ENCODE data around the gene RAD51AP1.

The RAD51AP1 gene

DNA sequence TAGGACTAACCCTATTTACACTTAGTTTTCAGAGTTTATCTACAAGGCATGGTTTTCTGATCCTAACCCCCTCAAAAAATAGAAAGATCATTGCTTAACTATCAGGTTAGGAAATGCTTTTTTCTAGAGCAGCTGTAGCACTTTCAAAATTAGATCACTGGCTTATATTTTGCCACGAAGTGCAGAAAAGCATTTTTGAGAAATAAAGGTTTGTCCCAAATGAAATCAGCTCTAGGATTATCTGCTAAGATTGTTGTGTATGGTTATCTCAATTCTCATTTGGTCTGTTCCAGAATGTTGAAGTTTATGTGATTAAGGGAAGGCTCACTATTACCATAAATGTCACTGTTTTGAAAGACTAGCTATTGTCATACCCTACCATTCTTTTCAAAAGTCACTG lies 13.5 kb downstream of the RAD51AP1 start:
- Histone ChIP-seq H3K9ac (ENCODE audit: low read length) (no peak overlapping the region), H3K27ac (ENCODE audit: low read depth, low read length) (no peak overlapping the region), H3K36me3 (ENCODE audit: control insufficient read depth, insufficient read depth, low read length) (peaks cover 82% of the 10 kb centered on the region), H3K4me3 (ENCODE audit: low read depth, low read length) (no peak overlapping the region), H3K9me3 (ENCODE audit: control insufficient read depth, insufficient read depth, low read depth, low read length) (no peaks in the 10 kb centered on the region), H3K4me1 (ENCODE audit: control insufficient read depth, insufficient read depth, low read length) (peaks cover 13% of the 10 kb centered on the region; the same call in 1 of the 2 replicates), H3K27me3 (ENCODE audit: control insufficient read depth, insufficient read depth, low read length) (no peaks in the 10 kb centered on the region)

GRCh38 chr12:4553943-4554342 lies 15.3 kb downstream of the RAD51AP1 start:
- Histone ChIP-seq H3K27me3 (ENCODE audit: control insufficient read depth, insufficient read depth, low read length) (no peaks in the 10 kb centered on the region), H3K9ac (ENCODE audit: low read length) (no peak overlapping the region), H3K4me3 (ENCODE audit: low read depth, low read length) (no peak overlapping the region), H3K36me3 (ENCODE audit: control insufficient read depth, insufficient read depth, low read length) (peaks cover 77% of the 10 kb centered on the region), H3K4me1 (ENCODE audit: control insufficient read depth, insufficient read depth, low read length) (peaks cover 10% of the 10 kb centered on the region; the same call in 1 of the 2 replicates), H3K27ac (ENCODE audit: low read depth, low read length) (no peak overlapping the region), H3K9me3 (ENCODE audit: control insufficient read depth, insufficient read depth, low read depth, low read length) (no peaks in the 10 kb centered on the region)

DNA sequence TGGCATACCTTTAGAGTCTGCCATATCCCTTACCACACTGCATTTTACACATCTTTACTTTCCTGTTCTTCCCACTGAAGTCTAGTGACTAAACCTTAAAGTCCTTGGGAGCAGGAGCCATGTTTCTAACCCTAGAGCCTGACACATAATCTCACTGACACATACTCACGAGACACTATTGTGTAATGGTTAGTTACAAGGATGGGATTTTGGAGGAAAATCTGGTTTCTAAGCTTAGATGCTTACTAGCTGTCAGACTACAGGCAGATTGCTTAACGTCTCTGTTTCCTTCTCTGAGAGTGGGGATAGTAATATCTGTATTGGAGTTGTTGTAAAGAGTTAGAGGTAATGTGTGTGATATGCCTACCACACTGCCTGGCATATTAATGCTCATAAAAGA lies 17.1 kb downstream of the RAD51AP1 start:
- peaks cover 71% of the 10 kb centered on the region for H3K36me3 ChIP-seq (ENCODE audit: control insufficient read depth, insufficient read depth, low read length)
- H3K9ac ChIP-seq (ENCODE audit: low read length): no peak overlapping the region
- H3K4me1 ChIP-seq (ENCODE audit: control insufficient read depth, insufficient read depth, low read length): no peaks in the 10 kb centered on the region
- no peak overlapping the region for H3K27ac ChIP-seq (ENCODE audit: low read depth, low read length)
- H3K9me3 ChIP-seq (ENCODE audit: control insufficient read depth, insufficient read depth, low read depth, low read length): no peaks in the 10 kb centered on the region
- no peaks in the 10 kb centered on the region for H3K27me3 ChIP-seq (ENCODE audit: control insufficient read depth, insufficient read depth, low read length)
- no peak overlapping the region for H3K4me3 ChIP-seq (ENCODE audit: low read depth, low read length)

DNA sequence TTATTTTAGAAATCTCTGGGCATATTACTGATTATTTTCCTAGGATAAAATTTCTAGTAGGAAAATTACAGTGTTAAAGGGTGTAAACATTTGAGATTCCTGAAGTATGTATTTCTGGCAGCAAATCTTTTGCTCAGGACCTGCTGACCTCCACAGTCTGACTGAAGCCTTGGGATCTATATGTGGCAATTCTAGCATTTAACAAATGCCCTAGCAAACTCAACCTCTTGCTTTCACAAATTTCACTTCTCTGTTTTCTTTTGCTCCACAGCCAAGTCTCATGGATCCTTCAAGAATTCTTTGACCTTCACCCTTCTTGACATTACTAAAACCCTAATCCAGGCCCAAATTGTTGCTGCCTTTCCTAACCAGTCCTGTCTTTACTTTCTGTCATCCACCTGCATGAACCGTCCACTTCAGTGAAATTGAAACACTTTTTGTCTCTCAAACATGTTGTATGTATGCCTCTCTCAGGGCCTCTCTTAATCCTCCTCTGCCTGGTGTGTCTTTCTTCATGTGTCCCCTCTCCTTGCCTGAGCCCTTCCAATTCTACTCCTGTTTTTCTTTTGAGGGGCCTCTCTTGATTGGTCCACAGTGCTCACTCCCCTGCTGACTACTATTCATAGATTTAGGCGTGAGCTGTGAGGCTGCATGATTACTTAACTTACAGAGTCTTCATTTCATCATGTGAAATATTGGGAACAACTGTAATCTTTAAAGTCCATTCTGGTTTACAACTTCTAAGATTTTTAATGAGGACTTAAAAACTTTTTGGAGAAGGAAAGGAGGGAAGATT lies 18.2 kb downstream of the RAD51AP1 start:
- no peak overlapping the region for H3K9ac ChIP-seq (ENCODE audit: low read length)
- peaks cover 65% of the 10 kb centered on the region for H3K36me3 ChIP-seq (ENCODE audit: control insufficient read depth, insufficient read depth, low read length)
- no peak overlapping the region for H3K27ac ChIP-seq (ENCODE audit: low read depth, low read length)
- no peaks in the 10 kb centered on the region for H3K9me3 ChIP-seq (ENCODE audit: control insufficient read depth, insufficient read depth, low read depth, low read length)
- peaks cover 3% of the 10 kb centered on the region; the same call in 1 of the 2 replicates for H3K4me1 ChIP-seq (ENCODE audit: control insufficient read depth, insufficient read depth, low read length)
- no peaks in the 10 kb centered on the region for H3K27me3 ChIP-seq (ENCODE audit: control insufficient read depth, insufficient read depth, low read length)
- no peak overlapping the region for H3K4me3 ChIP-seq (ENCODE audit: low read depth, low read length)

GRCh38 chr12:4557586-4557985 lies 18.9 kb downstream of the RAD51AP1 start:
- peaks cover 61% of the 10 kb centered on the region for H3K36me3 ChIP-seq (ENCODE audit: control insufficient read depth, insufficient read depth, low read length)
- H3K9me3 ChIP-seq (ENCODE audit: control insufficient read depth, insufficient read depth, low read depth, low read length): no peaks in the 10 kb centered on the region
- H3K9ac ChIP-seq (ENCODE audit: low read length): no peak overlapping the region
- H3K4me1 ChIP-seq (ENCODE audit: control insufficient read depth, insufficient read depth, low read length): peaks cover 7% of the 10 kb centered on the region; the same call in 1 of the 2 replicates
- peaks cover 5% of the 10 kb centered on the region for H3K27me3 ChIP-seq (ENCODE audit: control insufficient read depth, insufficient read depth, low read length)
- H3K27ac ChIP-seq (ENCODE audit: low read depth, low read length): no peak overlapping the region
- no peak overlapping the region for H3K4me3 ChIP-seq (ENCODE audit: low read depth, low read length)

- H3K9ac ChIP-seq (ENCODE audit: low read length): no peak overlapping the region
- no peaks in the 10 kb centered on the region for H3K9me3 ChIP-seq (ENCODE audit: control insufficient read depth, insufficient read depth, low read depth, low read length)
- H3K4me1 ChIP-seq (ENCODE audit: control insufficient read depth, insufficient read depth, low read length): peaks cover 8% of the 10 kb centered on the region; the same call in 1 of the 2 replicates
- H3K4me3 ChIP-seq (ENCODE audit: low read depth, low read length): no peak overlapping the region
- H3K27me3 ChIP-seq (ENCODE audit: control insufficient read depth, insufficient read depth, low read length): peaks cover 10% of the 10 kb centered on the region
- H3K36me3 ChIP-seq (ENCODE audit: control insufficient read depth, insufficient read depth, low read length): peaks cover 56% of the 10 kb centered on the region
- H3K27ac ChIP-seq (ENCODE audit: low read depth, low read length): no peak overlapping the region
These were observed 19.5 kb downstream of the RAD51AP1 start for GRCh38 chr12:4558171-4558570.

- Histone ChIP-seq H3K27ac (ENCODE audit: low read depth, low read length) (no peak within 1 kb of the TSS), H3K9ac (ENCODE audit: low read length) (peak within 1 kb of the TSS; percentile 47), H3K4me3 (ENCODE audit: low read depth, low read length) (peak within 1 kb of the TSS; percentile 54)
These were observed 23.5 kb downstream of the RAD51AP1 start, which contains the start of gene DYRK4 for GRCh38 chr12:4562034-4562657. DYRK4 (plus strand) TSS chr12:4562208; CDS start chr12:4562246, 38 bp downstream.

DNA sequence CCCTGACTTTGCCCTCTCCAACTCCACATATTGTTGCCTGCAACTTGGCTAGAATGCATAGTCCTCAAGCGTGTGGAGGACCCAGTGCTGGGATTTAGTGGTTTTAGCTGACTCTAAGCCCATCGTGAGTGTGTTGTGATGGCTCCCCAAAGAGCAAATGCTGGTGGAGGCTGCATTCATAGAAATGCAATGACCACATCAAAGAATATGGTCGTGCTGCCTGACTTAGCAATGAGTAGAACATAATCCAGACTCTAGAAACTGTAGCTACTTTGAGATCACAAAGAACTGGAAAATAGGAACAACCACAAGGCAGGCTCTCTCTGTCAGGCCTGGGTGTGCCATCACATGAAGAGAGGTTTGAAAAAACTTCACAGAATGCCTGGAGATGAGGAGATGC lies 24.6 kb downstream of the RAD51AP1 start:
- H3K9me3 ChIP-seq (ENCODE audit: control insufficient read depth, insufficient read depth, low read depth, low read length): no peaks in the 10 kb centered on the region
- H3K4me1 ChIP-seq (ENCODE audit: control insufficient read depth, insufficient read depth, low read length): peaks cover 8% of the 10 kb centered on the region; the same call in 1 of the 2 replicates
- H3K27me3 ChIP-seq (ENCODE audit: control insufficient read depth, insufficient read depth, low read length): peaks cover 18% of the 10 kb centered on the region
- H3K36me3 ChIP-seq (ENCODE audit: control insufficient read depth, insufficient read depth, low read length): peaks cover 14% of the 10 kb centered on the region
- no peak overlapping the region for H3K27ac ChIP-seq (ENCODE audit: low read depth, low read length)
- no peak overlapping the region for H3K4me3 ChIP-seq (ENCODE audit: low read depth, low read length)
- H3K9ac ChIP-seq (ENCODE audit: low read length): no peak overlapping the region

More at GRCh38 chr12:4562034-4562657, 23.5 kb downstream of the RAD51AP1 start, which contains the start of gene DYRK4:
- H3K9me3 ChIP-seq (ENCODE audit: control insufficient read depth, insufficient read depth, low read depth, low read length): no peaks in the 10 kb centered on the region
- peaks cover 18% of the 10 kb centered on the region for H3K27me3 ChIP-seq (ENCODE audit: control insufficient read depth, insufficient read depth, low read length)
- peaks cover 8% of the 10 kb centered on the region; the same call in 1 of the 2 replicates for H3K4me1 ChIP-seq (ENCODE audit: control insufficient read depth, insufficient read depth, low read length)
- peaks cover 20% of the 10 kb centered on the region for H3K36me3 ChIP-seq (ENCODE audit: control insufficient read depth, insufficient read depth, low read length)

DNA sequence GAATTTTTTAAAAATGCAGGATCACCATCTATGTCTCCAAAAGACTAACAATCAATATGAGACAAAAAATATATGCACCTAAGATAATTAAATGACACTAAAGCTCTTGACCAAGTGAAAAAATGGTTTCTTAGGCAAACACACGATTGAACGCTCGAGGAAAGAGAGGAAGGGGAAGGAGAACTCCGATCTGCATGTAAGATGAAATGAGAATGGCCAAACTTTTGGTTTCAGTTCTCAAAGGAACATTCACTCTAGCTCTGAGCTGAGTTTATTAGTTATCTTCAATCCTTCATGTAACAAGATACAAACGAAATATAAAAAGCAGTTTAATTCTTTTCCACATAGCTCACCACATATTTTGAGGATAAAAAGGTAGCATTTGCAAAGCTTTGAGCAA lies 26.1 kb downstream of the RAD51AP1 start:
- Histone ChIP-seq H3K36me3 (ENCODE audit: control insufficient read depth, insufficient read depth, low read length) (peaks cover 6% of the 10 kb centered on the region; the same call in 1 of the 2 replicates), H3K9ac (ENCODE audit: low read length) (no peak overlapping the region), H3K9me3 (ENCODE audit: control insufficient read depth, insufficient read depth, low read depth, low read length) (no peaks in the 10 kb centered on the region), H3K27ac (ENCODE audit: low read depth, low read length) (no peak overlapping the region), H3K27me3 (ENCODE audit: control insufficient read depth, insufficient read depth, low read length) (peaks cover 18% of the 10 kb centered on the region), H3K4me3 (ENCODE audit: low read depth, low read length) (no peak overlapping the region), H3K4me1 (ENCODE audit: control insufficient read depth, insufficient read depth, low read length) (peaks cover 8% of the 10 kb centered on the region; the same call in 1 of the 2 replicates)

DNA sequence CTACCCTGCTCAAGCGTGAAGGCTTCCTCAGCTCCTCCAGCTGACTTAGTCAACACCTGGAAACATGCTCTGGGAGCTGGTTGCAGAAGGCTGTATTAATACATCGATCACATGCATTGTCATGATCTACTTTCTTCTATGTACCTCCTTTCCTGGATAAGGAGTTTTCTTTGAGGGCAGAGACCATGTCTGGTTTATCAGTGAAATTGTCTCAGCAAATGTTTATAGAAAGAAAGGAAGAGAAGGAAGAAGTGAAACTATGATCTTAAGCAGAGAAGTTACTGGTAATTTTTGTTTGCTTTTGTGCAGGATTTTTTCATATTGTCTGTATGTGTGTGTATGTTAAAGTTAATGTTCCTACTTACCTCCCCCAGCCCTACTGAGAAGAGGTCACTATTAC lies 27.8 kb downstream of the RAD51AP1 start:
- peaks cover 18% of the 10 kb centered on the region for H3K27me3 ChIP-seq (ENCODE audit: control insufficient read depth, insufficient read depth, low read length)
- H3K4me1 ChIP-seq (ENCODE audit: control insufficient read depth, insufficient read depth, low read length): peaks cover 8% of the 10 kb centered on the region; the same call in 1 of the 2 replicates
- no peaks in the 10 kb centered on the region for H3K9me3 ChIP-seq (ENCODE audit: control insufficient read depth, insufficient read depth, low read depth, low read length)
- H3K9ac ChIP-seq (ENCODE audit: low read length): no peak overlapping the region
- no peaks in the 10 kb centered on the region for H3K36me3 ChIP-seq (ENCODE audit: control insufficient read depth, insufficient read depth, low read length)
- H3K27ac ChIP-seq (ENCODE audit: low read depth, low read length): no peak overlapping the region
- no peak overlapping the region for H3K4me3 ChIP-seq (ENCODE audit: low read depth, low read length)
